ENCODE measurements around the gene ABI1. TPM values are rescaled to one million over a fixed set of nuclear protein-coding genes. Genes with fewer than 3 reads are reported as not detected.

Gene ABI1
- total RNA-seq, 2 donors from 2014 or later: 51.5 to 74.9 TPM

DNA sequence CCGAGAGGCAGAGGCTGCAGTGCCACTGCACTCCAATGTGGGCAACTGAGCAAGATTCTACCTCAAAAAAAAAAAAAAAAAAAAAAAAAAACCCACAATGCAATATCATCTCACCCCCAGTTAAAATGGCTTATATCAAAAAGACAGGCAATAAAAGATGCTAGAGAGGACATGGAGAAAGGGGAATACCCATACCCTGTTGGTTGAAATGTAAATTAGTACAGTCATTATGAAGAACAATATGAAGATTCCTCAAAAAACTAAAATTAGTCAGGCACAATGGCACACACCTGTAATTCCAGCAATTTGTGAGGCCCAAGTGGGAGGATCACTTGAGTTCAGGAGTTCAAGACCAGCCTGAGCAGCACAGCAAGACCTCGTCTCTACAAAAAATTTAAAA is 25.7 kb downstream of the ABI1 start:
- H3K4me3 Mint-ChIP-seq: peak overlapping the region; percentile 6
- H3K36me3 Mint-ChIP-seq (ENCODE audit: low read depth): peaks cover 43% of the 10 kb centered on the region
- H3K27me3 Mint-ChIP-seq: no peaks in the 10 kb centered on the region
- ATAC-seq (replicated peaks): peak; percentile 74
- H3K27ac Mint-ChIP-seq: peak overlapping the region; percentile 42
- no peaks in the 10 kb centered on the region for H3K9me3 Mint-ChIP-seq
- H3K4me1 Mint-ChIP-seq: peaks cover 44% of the 10 kb centered on the region

DNA sequence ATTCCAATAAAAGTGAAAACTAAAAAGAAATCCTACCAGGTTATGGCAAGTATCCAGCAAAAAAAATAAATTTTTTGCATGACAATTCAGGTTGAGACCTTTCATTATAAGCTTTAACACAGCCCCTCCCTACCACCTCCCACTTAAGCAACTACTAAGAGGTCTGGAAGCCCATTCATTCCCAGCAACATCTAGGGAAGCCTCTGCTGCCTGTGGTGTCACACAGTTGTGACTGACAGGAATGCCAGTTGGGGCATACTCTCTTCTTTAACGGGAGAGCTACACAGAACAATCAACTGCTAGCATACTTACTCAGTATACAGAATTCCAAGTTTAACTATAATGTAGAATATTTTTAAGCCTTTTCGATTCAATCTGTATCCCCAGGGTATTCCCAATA is 27.8 kb downstream of the ABI1 start:
- Mint-ChIP-seq H3K36me3 (ENCODE audit: low read depth) (peaks cover 31% of the 10 kb centered on the region), H3K4me1 (peaks cover 37% of the 10 kb centered on the region), H3K27me3 (no peaks in the 10 kb centered on the region), H3K9me3 (no peaks in the 10 kb centered on the region), H3K4me3 (no peak overlapping the region), H3K27ac (peak overlapping the region; percentile 30)
- no peak for ATAC-seq (replicated peaks)

DNA sequence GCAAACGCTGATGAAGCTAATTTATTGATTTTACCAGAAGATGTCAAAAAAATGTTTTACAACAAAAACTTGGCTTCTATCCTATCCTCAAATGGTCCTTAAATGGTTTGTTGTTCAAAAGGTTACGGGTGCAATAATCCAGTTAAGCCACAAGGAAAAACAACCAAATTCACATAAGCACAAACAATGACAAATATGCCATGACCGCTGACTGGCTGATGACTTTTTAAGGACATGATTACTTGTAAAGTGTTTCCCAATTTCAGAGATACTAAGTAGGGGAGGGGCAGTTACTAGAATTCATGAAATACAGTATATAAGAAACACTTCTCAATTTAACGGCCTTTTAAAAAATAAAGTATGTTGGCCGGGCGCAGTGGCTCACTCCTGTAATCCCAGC is 28.8 kb downstream of the ABI1 start:
- H3K27me3 Mint-ChIP-seq: no peaks in the 10 kb centered on the region
- no peak for ATAC-seq (replicated peaks)
- H3K36me3 Mint-ChIP-seq (ENCODE audit: low read depth): peaks cover 31% of the 10 kb centered on the region
- peaks cover 37% of the 10 kb centered on the region for H3K4me1 Mint-ChIP-seq
- no peak overlapping the region for H3K4me3 Mint-ChIP-seq
- no peaks in the 10 kb centered on the region for H3K9me3 Mint-ChIP-seq
- peak overlapping the region; percentile 36 for H3K27ac Mint-ChIP-seq

DNA sequence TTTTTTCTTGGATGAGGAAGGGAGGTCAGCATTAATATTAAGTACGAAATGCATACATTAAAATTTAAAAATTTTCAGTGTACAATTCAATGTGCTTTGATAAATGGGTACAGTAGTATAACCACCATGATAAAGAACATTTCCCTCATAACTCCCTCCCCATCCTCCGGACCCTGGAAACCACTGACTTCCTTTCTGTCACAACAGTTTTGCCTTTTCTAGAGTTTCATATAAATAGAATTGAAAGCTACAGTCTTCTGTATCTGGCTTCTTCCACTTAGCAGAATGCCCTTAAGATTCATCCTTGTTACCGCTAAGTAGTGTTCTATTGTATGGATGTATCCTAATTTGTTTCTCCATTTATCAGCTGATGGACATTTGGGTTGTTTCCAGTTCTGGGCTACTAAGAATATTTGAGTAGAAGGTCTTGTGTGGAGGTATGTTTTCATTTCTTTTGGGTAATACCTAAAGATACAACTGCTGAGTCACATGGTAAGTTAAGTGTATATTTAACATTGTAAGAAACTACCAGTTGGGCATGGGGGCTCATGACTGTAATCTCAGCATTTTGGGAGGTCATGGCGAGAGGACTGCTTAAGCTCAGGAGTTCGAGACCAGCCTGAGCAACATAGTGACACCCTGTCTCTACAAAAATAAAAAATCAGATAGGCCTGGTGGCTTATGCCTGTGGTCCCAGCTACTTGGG is 30.8 kb downstream of the ABI1 start:
- no peaks in the 10 kb centered on the region for H3K27me3 Mint-ChIP-seq
- peak overlapping the region; percentile 14 for H3K27ac Mint-ChIP-seq
- H3K36me3 Mint-ChIP-seq (ENCODE audit: low read depth): peaks cover 19% of the 10 kb centered on the region
- H3K4me1 Mint-ChIP-seq: peaks cover 39% of the 10 kb centered on the region
- peak overlapping the region; percentile 2 for H3K4me3 Mint-ChIP-seq
- no peaks in the 10 kb centered on the region for H3K9me3 Mint-ChIP-seq
- no peak for ATAC-seq (replicated peaks)

DNA sequence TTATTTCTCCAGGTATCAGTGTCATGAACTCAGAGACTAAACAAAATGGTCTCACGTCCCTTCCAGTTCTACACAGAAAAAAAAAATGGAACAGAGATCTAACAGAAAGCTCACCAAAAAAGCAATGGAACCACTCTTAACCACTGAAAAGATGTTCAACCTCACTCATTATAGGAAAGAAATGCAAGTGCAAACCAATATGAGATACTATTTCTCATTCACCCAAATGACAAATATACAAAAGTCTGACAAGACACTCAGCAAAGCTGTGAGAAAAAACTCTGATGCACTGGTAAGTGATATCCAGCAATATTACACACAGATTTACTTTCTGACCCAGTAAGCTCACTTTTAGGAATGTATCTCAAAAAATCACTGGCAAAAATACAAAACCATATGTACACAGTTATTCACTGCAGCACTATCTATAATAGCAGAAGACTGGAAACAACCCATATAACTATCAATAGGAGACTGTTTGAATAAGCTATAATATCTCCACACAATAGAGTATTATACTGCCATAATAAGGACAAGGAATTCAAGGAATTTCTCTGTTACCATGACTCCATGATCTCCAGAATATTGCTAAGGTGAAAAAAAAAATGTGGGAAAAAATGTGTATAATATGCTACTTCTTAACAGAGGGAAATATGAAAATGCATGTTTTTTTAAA is 36.6 kb downstream of the ABI1 start:
- Mint-ChIP-seq H3K36me3 (ENCODE audit: low read depth) (peaks cover 48% of the 10 kb centered on the region), H3K27me3 (no peaks in the 10 kb centered on the region), H3K27ac (peak overlapping the region; percentile 71), H3K9me3 (no peaks in the 10 kb centered on the region), H3K4me1 (peaks cover 36% of the 10 kb centered on the region), H3K4me3 (no peak overlapping the region)
- ATAC-seq (replicated peaks): peak; percentile 47

DNA sequence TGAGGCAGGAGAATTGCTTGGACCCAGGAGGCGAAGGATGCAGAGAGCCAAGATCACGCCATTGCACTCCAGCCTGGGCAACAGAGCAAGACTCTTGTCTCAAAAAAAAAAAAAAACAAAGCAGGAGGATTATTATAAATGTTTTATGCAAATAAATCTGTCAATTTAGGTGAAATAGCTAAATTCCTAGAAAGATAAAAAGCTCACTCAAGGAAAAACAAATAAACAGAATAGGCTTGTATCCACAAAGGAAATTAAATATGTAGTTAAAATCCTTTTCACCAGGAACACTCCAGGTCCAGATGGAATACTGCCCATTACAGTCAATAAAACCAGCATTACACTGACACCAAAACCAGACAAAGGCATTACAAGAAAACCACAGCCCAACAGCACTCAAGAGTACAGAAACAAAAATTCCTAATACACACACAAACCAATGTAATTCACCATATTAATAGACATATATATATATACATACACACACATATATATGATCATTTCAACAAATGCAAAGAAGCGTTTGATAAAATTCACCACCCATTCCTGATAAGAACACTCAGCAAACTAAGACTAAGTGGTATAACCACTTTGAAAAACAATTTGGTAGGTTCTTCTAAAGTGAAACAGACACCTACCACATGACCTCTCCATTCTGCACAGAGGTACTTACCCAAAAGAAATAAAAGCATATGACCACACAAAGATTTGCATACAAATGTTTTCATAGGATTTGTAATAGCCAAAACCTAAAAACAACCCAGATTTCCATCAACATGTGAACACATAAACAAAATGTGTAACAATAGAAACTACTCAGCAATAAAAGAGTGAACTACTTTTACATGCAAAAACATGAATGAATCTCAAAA is 38.8 kb downstream of the ABI1 start:
- H3K4me1 Mint-ChIP-seq: peaks cover 40% of the 10 kb centered on the region
- peak; percentile 92 for ATAC-seq (replicated peaks)
- no peak overlapping the region for H3K4me3 Mint-ChIP-seq
- H3K27ac Mint-ChIP-seq: peak overlapping the region; percentile 2
- H3K27me3 Mint-ChIP-seq: no peaks in the 10 kb centered on the region
- no peaks in the 10 kb centered on the region for H3K9me3 Mint-ChIP-seq
- peaks cover 59% of the 10 kb centered on the region for H3K36me3 Mint-ChIP-seq (ENCODE audit: low read depth)

DNA sequence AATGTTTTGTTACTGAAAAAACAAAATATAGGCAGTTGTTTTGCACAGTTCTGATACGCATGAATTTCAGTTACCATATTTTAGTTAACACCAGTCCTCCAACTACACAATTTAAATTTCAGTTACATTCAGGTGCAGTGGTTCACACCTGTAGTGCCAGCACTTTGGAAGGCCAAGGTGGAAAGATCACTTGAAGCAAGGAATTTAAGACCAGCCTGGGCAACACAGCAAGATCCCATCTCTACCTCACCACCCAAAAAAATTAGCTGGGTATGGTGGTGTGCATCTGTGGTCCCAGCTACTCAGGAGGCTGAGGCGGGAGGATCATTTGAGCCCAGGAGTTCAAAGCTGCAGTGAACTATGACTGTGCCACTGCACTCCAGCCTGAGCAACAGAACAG is 45.3 kb downstream of the ABI1 start:
- Mint-ChIP-seq H3K27me3 (no peaks in the 10 kb centered on the region), H3K4me1 (peaks cover 36% of the 10 kb centered on the region), H3K4me3 (no peak overlapping the region), H3K27ac (no peak overlapping the region), H3K9me3 (no peaks in the 10 kb centered on the region), H3K36me3 (ENCODE audit: low read depth) (peaks cover 35% of the 10 kb centered on the region)
- no peak for ATAC-seq (replicated peaks)

DNA sequence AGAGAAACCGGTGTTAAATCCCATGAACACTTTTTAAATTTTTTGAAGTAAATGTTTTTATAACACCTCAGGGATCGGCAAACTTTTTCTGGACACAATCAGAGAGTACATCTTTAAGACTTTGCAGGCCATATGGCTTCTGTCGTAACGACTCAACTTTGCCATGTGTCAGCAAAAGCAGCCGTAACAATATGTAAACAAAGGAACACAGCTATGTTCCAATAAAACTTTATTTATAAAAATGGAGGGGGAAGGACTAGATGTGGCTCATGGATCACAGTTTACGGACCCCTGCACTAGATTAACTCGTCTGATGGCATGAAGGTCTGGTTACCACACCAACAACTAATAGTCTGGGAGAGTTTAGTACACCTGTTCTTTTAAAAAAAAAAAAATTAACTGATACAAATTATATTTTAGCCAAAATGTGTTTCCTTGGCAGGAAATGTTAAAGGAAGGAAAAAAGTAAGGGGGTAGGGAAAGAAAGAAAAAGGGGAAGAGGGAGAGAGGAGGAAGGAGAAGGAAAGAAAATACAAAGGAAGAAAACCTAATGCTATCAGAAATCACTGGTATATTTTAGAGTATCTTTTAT is 50.2 kb downstream of the ABI1 start:
- no peak overlapping the region for H3K27ac Mint-ChIP-seq
- H3K27me3 Mint-ChIP-seq: no peaks in the 10 kb centered on the region
- no peak for ATAC-seq (replicated peaks)
- peaks cover 41% of the 10 kb centered on the region for H3K4me1 Mint-ChIP-seq
- H3K9me3 Mint-ChIP-seq: no peaks in the 10 kb centered on the region
- H3K4me3 Mint-ChIP-seq: no peak overlapping the region
- peaks cover 7% of the 10 kb centered on the region for H3K36me3 Mint-ChIP-seq (ENCODE audit: low read depth)

DNA sequence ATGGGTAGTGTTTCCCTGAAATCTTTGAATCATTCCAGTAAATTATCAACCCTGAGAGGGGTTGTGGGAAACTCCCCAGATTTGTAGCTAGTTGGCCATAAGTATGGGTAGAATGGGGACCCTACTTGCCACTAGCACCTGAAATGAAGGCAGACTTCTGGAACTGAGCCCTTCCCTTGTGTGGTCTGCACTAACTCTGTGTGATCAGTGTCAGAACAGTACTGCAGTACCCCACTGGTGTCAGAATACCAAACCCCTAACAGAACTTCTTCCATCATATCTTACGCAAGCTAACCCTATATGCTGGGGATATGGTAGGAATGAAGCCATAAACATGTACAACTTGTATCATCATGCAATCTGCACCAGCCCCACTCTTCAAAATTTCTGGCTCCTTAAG is 50.8 kb downstream of the ABI1 start:
- Mint-ChIP-seq H3K9me3 (no peaks in the 10 kb centered on the region), H3K27me3 (no peaks in the 10 kb centered on the region), H3K4me1 (peaks cover 44% of the 10 kb centered on the region), H3K36me3 (ENCODE audit: low read depth) (peaks cover 7% of the 10 kb centered on the region), H3K27ac (no peak overlapping the region), H3K4me3 (no peak overlapping the region)
- ATAC-seq (replicated peaks): no peak

DNA sequence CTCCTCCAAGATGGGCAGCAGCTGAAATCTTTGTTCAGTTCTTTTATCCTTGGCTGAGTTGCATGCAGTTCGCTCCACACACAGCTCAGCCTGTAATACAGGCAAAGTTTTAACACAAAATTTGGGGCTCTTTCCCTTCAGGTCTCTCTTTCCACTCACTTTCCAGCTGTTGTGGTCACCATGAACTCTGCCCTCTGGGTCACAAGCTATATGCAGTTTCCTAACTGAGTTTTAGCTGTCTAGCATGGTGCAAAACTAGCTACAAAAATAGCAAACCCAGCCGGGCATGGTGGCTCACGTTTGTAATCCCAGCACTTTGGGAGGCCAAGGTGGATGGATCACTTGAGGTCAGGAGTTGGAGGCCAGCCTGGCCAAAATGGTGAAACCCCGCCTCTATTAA is 53.2 kb downstream of the ABI1 start:
- peaks cover 7% of the 10 kb centered on the region for H3K36me3 Mint-ChIP-seq (ENCODE audit: low read depth)
- ATAC-seq (replicated peaks): no peak
- peaks cover 45% of the 10 kb centered on the region for H3K4me1 Mint-ChIP-seq
- no peak overlapping the region for H3K4me3 Mint-ChIP-seq
- no peak overlapping the region for H3K27ac Mint-ChIP-seq
- H3K9me3 Mint-ChIP-seq: no peaks in the 10 kb centered on the region
- no peaks in the 10 kb centered on the region for H3K27me3 Mint-ChIP-seq

DNA sequence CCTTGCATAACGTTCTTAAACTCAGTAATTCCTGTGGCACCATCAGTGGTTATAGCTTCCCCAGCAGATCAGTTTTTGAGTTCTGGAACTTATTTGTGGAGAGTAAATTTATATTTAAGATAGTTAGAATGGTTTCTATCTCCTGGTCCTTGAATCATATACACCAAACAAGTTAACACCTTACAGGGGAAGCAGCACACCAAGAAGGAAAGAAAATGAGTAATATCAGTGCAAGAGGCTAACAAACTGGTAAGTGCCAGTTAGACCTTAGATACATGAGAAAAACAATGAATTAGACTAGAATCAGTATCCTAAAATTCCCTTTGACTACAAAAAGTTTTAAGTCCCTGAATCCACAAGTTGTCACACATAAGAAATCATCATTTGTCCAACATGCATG is 54.2 kb downstream of the ABI1 start:
- peak overlapping the region; percentile 43 for H3K4me3 Mint-ChIP-seq
- H3K27me3 Mint-ChIP-seq: no peaks in the 10 kb centered on the region
- peak; percentile 74 for ATAC-seq (replicated peaks)
- H3K9me3 Mint-ChIP-seq: no peaks in the 10 kb centered on the region
- peaks cover 41% of the 10 kb centered on the region for H3K4me1 Mint-ChIP-seq
- peaks cover 7% of the 10 kb centered on the region for H3K36me3 Mint-ChIP-seq (ENCODE audit: low read depth)
- H3K27ac Mint-ChIP-seq: peak overlapping the region; percentile 32

DNA sequence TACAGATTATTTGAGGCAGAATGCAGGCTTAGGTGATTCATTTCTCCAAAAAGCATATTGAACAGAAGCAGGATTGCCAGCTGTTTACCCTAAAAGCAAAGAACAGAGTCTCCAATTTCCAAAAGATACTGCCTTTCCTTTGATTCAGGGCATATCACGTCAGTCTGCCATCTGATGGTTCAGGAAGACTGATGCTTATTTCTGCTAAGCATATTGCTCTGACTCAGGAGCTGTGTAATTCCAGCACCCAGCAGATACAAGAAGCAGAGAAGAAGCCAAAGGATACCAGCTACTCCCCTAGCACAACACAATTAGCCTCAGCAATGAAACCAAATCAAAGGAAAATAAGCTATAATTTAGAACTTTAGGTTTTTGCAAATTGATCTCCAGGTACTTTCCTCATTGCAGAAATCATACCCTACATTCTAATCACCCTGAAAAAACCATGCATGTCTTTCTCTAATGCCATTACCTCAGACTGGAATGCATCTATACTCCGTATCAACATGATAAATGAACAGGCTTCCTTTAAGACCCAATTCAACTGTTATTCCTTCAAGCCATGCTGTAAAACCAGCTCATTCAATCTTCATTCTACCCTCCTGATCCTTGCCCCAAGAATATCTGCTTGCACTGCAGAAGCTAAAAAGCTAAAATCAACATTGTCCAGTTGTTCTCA is 55.1 kb downstream of the ABI1 start:
- peak overlapping the region; percentile 43 for H3K4me3 Mint-ChIP-seq
- no peaks in the 10 kb centered on the region for H3K27me3 Mint-ChIP-seq
- H3K9me3 Mint-ChIP-seq: no peaks in the 10 kb centered on the region
- H3K4me1 Mint-ChIP-seq: peaks cover 41% of the 10 kb centered on the region
- peaks cover 10% of the 10 kb centered on the region for H3K36me3 Mint-ChIP-seq (ENCODE audit: low read depth)
- H3K27ac Mint-ChIP-seq: peak overlapping the region; percentile 32
- ATAC-seq (replicated peaks): peak; percentile 73

DNA sequence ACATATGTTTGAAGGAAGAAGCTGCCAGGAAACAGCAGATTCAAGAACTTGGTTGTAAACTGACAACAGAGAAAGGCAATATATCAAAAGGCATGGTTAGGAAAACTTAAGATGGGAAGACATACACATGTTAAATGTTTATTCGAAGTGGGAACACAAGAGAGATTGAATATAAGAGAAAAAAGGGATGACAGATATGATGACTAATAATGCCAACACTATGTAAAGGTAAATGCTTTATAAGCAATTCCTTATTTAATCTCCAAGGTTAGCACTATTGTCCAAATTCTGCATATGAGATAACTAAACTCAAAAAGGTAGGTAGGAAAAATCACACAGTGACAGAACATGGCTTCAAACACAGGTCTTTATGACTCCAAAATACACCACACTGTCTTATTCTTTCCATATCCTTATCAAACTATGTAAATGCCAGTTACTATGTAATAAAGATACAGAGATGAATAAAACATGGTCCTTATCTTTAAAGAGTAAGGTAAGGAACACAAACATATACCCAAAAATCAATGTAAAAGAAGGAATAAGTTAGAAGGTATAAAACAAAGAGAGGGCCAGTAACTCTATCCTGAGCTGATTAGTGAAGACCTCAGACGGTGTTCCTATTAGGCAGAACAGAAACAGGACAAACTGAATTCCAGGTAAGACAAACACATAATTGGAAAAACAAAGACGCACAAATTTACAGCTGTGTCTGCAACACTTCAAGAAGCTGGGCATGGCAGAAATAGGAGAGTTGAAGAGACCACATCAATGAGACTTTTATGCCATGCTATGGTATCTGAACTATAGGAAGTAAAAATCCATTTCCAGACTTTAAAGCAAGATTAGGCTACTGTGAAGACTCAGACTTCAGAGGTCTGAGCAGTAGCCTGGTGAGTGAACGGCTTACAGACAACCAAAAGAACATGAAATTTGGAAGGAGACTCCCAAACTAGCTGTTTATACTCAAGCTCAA is 56.1 kb downstream of the ABI1 start:
- Mint-ChIP-seq H3K36me3 (ENCODE audit: low read depth) (peaks cover 12% of the 10 kb centered on the region), H3K27ac (no peak overlapping the region), H3K4me3 (peak overlapping the region; percentile 7), H3K4me1 (peaks cover 36% of the 10 kb centered on the region), H3K27me3 (no peaks in the 10 kb centered on the region), H3K9me3 (no peaks in the 10 kb centered on the region)
- ATAC-seq (replicated peaks): peak; percentile 2

All from activated T-helper 17 cell treated with anti-CD3 and anti-CD28 coated beads, Interleukin-2, amount 50 U/mL, for 72 hours (primary cell).